ENCODE data around the gene STK17B.

Gene STK17B

DNA sequence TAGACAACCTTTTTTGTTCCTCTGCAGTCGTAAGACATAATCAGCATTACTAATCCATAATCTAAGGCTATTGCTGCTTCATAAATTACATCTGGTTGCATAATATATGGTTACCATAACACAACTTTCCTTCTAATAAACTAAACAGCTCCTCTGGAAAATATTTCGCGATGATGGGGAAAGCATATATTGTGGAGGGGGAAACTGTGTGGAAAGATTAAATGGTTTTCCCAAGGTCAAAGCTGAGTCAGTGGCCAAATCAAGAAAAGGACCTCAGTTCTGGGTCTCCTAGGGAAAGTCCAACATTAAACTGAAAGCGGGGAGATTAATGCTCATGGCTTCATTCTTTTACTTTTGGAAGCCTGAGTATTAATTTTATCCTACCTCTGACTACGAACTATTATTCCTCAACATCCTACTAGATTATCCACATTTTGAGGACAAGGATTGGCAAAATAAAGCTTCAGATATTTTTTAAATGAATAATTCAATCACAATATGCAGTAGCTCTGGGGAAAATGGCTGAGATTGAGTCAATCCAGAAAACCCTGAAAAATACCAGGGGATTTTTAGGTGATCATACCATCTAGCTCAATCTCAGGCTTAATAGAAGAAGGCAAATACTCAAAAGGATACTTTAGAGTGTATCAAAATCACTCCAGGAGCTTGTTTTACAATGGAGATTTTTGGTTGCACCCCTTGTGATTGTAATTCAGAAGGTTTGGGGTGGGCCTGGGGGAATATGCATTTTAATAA, 33.8 kb upstream of the STK17B start:
- WGBS (ENCODE audit: extremely low coverage, insufficient coverage, low lambda C conversion rate): no CpG with 5 or more reads among the region's 5 CpGs
- DNase-seq: no peak

DNA sequence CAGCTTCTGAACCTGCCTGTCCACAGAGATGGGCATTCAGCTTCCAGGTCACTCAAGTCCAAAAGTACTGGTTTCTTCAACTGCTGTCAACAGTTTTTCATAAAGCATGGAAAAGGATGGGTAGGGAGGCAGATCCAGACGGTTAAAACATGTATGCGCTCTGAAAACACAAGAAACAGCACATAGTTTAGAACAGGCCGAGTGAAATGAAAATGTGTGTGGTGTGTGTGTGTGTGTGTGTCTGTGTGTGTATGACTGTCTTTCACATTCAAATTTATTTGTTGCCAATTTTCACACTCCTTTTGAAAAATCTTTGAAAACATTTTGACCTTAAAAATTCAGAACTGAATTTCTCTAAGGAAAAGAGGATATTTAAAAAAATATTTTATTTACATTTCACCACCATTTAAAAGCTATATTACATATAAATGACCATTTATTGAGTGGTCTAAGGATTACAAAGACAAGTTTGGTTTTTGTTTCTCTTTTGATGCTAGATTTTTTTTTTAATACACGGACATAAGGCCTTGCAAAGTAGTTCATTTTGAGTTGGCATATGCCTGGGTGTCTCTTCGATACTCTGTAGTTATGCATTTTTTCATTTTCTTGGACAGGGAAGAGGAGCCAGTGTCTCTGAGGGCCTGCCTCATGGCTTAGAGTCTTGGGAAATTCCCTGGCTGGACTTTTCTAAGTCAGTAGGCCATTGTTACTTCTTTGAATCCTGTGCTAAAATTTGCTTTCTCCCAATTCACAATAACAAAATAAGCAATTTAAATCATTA, 30.0 kb upstream of the STK17B start:
- Histone ChIP-seq H3K4me3 (ENCODE audit: low read length) (no peak overlapping the region), H2BK15ac (replicated peaks; ENCODE audit: low read depth) (no peak overlapping the region), H4K5ac (ENCODE audit: low read length) (no peak overlapping the region), H3K27ac (ENCODE audit: low read depth, low read length) (no peak overlapping the region), H2BK120ac (ENCODE audit: low read depth, low read length) (no peak overlapping the region), H3K27me3 (ENCODE audit: insufficient read depth, low read length, poor library complexity) (no peaks in the 10 kb centered on the region), H3K4me2 (ENCODE audit: low read length) (no peak overlapping the region), H3K23ac (ENCODE audit: low read length) (no peak overlapping the region), H3K79me2 (ENCODE audit: control insufficient read depth, insufficient read depth, low read length) (no peaks in the 10 kb centered on the region), H3K79me1 (ENCODE audit: low read length) (no peaks in the 10 kb centered on the region), H3K56ac (ENCODE audit: low read length) (no peak overlapping the region), H3K4me1 (ENCODE audit: control insufficient read depth, low read depth, low read length) (no peaks in the 10 kb centered on the region), H3K4ac (ENCODE audit: low read depth, low read length) (no peak overlapping the region), H3K9ac (ENCODE audit: low read length) (no peak overlapping the region), H2BK5ac (ENCODE audit: low read length) (no peak overlapping the region), H2AK5ac (ENCODE audit: low read length) (no peak overlapping the region), H3K18ac (ENCODE audit: low read length) (no peak overlapping the region), H3K36me3 (ENCODE audit: control insufficient read depth, insufficient read depth, low read length) (no peaks in the 10 kb centered on the region), H4K8ac (ENCODE audit: low read depth, low read length) (no peak overlapping the region)
- no peak for DNase-seq
- WGBS (ENCODE audit: extremely low coverage, insufficient coverage, low lambda C conversion rate): no CpG with 5 or more reads among the region's 5 CpGs

More for the DNA sequence above, 33.8 kb upstream of the STK17B start:
- Histone ChIP-seq H4K8ac (ENCODE audit: low read depth, low read length) (no peak overlapping the region), H3K4me1 (ENCODE audit: control insufficient read depth, low read depth, low read length) (no peaks in the 10 kb centered on the region), H2BK120ac (ENCODE audit: low read depth, low read length) (no peak overlapping the region), H3K4me2 (ENCODE audit: low read length) (no peak overlapping the region), H3K4me3 (ENCODE audit: low read length) (no peak overlapping the region), H3K56ac (ENCODE audit: low read length) (no peak overlapping the region), H3K27me3 (ENCODE audit: insufficient read depth, low read length, poor library complexity) (no peaks in the 10 kb centered on the region), H3K79me2 (ENCODE audit: control insufficient read depth, insufficient read depth, low read length) (no peaks in the 10 kb centered on the region), H2BK5ac (ENCODE audit: low read length) (no peak overlapping the region), H2AK5ac (ENCODE audit: low read length) (no peak overlapping the region), H3K27ac (ENCODE audit: low read depth, low read length) (no peak overlapping the region), H4K5ac (ENCODE audit: low read length) (no peak overlapping the region), H3K9ac (ENCODE audit: low read length) (no peak overlapping the region), H3K18ac (ENCODE audit: low read length) (no peak overlapping the region), H3K23ac (ENCODE audit: low read length) (no peak overlapping the region), H3K36me3 (ENCODE audit: control insufficient read depth, insufficient read depth, low read length) (no peaks in the 10 kb centered on the region), H2BK15ac (replicated peaks; ENCODE audit: low read depth) (no peak overlapping the region), H3K4ac (ENCODE audit: low read depth, low read length) (no peak overlapping the region), H3K79me1 (ENCODE audit: low read length) (no peaks in the 10 kb centered on the region)

DNA sequence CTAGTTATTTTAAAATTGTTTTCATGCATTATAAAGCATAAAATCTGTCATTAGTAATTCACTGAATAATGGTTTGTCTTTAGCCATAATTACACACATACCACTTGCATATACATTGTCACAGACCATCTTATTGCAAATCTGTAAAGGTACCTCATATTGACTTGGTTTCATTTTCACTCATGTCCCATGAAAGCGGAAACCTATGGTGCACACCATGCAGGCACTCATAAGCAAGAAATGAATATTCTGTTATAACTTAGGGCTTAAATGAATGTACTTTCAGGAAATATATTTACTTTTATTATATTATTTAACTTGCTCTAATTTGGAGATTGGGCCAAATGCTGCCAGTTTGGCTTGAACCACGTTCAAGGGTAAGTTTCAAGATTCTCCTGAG, 29.2 kb upstream of the STK17B start:
- Histone ChIP-seq H3K4me2 (ENCODE audit: low read length) (no peak overlapping the region), H2BK15ac (replicated peaks; ENCODE audit: low read depth) (no peak overlapping the region), H3K36me3 (ENCODE audit: control insufficient read depth, insufficient read depth, low read length) (no peaks in the 10 kb centered on the region), H3K27me3 (ENCODE audit: insufficient read depth, low read length, poor library complexity) (no peaks in the 10 kb centered on the region), H3K23ac (ENCODE audit: low read length) (no peak overlapping the region), H3K56ac (ENCODE audit: low read length) (no peak overlapping the region), H3K9ac (ENCODE audit: low read length) (no peak overlapping the region), H3K79me2 (ENCODE audit: control insufficient read depth, insufficient read depth, low read length) (no peaks in the 10 kb centered on the region), H3K4me1 (ENCODE audit: control insufficient read depth, low read depth, low read length) (no peaks in the 10 kb centered on the region), H3K4ac (ENCODE audit: low read depth, low read length) (no peak overlapping the region), H3K79me1 (ENCODE audit: low read length) (no peaks in the 10 kb centered on the region), H4K8ac (ENCODE audit: low read depth, low read length) (no peak overlapping the region), H3K4me3 (ENCODE audit: low read length) (no peak overlapping the region), H2AK5ac (ENCODE audit: low read length) (no peak overlapping the region), H3K27ac (ENCODE audit: low read depth, low read length) (no peak overlapping the region), H3K18ac (ENCODE audit: low read length) (no peak overlapping the region), H2BK120ac (ENCODE audit: low read depth, low read length) (no peak overlapping the region), H4K5ac (ENCODE audit: low read length) (no peak overlapping the region), H2BK5ac (ENCODE audit: low read length) (no peak overlapping the region)
- DNase-seq: no peak
- no CpG with 5 or more reads among the region's 2 CpGs for WGBS (ENCODE audit: extremely low coverage, insufficient coverage, low lambda C conversion rate)

DNA sequence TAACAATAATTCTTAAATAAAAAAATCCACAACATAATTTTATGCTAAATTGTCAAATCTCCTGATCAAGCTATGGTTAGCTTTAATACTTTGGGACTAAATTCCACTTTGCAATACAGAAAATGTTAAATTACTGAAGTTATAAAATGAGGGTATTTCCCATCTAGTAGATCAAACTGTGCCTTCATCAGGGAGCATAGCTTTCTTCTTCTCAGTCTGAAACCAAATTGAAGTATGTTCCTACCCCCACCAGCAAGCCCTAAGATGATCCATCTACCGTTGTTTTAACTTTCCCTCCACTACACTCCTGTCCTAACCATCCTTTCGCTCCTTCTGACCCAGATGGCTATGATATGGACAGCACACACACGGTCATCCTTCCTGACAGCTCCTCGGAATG, 24.4 kb upstream of the STK17B start:
- WGBS (ENCODE audit: extremely low coverage, insufficient coverage, low lambda C conversion rate): no CpG with 5 or more reads among the region's 4 CpGs
- no peak overlapping the region for H3K18ac ChIP-seq (ENCODE audit: low read length)

DNA sequence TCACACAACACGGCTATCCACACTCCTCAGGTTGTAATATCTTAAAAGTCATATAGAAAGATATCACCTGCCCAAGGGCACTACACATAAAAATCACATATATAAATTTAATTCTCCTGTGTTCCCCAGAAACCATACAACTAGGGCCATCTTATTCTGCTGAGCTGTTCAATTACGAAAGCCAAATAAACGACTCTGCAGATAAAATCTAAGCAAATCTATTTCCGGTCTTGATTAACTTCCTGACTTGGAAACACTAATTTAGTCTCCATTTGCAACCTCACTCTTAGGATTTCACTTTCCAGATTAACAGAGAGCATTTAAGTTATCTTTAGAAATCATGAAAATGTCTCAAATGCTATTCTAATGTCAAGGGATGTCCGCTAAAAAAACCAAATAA, 23.9 kb upstream of the STK17B start:
- Histone ChIP-seq H3K4me1 (ENCODE audit: control insufficient read depth, low read depth, low read length) (no peaks in the 10 kb centered on the region), H3K23ac (ENCODE audit: low read length) (no peak overlapping the region), H4K8ac (ENCODE audit: low read depth, low read length) (no peak overlapping the region), H2BK5ac (ENCODE audit: low read length) (no peak overlapping the region), H3K27me3 (ENCODE audit: insufficient read depth, low read length, poor library complexity) (no peaks in the 10 kb centered on the region), H3K4me2 (ENCODE audit: low read length) (no peak overlapping the region), H2AK5ac (ENCODE audit: low read length) (no peak overlapping the region), H3K18ac (ENCODE audit: low read length) (no peak overlapping the region), H3K9ac (ENCODE audit: low read length) (no peak overlapping the region), H3K4ac (ENCODE audit: low read depth, low read length) (no peak overlapping the region), H4K5ac (ENCODE audit: low read length) (no peak overlapping the region), H3K79me2 (ENCODE audit: control insufficient read depth, insufficient read depth, low read length) (no peaks in the 10 kb centered on the region), H3K79me1 (ENCODE audit: low read length) (no peaks in the 10 kb centered on the region), H3K36me3 (ENCODE audit: control insufficient read depth, insufficient read depth, low read length) (no peaks in the 10 kb centered on the region), H2BK120ac (ENCODE audit: low read depth, low read length) (no peak overlapping the region), H3K56ac (ENCODE audit: low read length) (no peak overlapping the region), H3K27ac (ENCODE audit: low read depth, low read length) (no peak overlapping the region), H3K4me3 (ENCODE audit: low read length) (no peak overlapping the region), H2BK15ac (replicated peaks; ENCODE audit: low read depth) (no peak overlapping the region)
- DNase-seq: no peak
- WGBS (ENCODE audit: extremely low coverage, insufficient coverage, low lambda C conversion rate): no CpG with 5 or more reads among the region's 5 CpGs

More for the DNA sequence above, 24.4 kb upstream of the STK17B start:
- Histone ChIP-seq H2BK120ac (ENCODE audit: low read depth, low read length) (no peak overlapping the region), H3K4me2 (ENCODE audit: low read length) (no peak overlapping the region), H3K4ac (ENCODE audit: low read depth, low read length) (no peak overlapping the region), H3K23ac (ENCODE audit: low read length) (no peak overlapping the region), H4K8ac (ENCODE audit: low read depth, low read length) (no peak overlapping the region), H3K56ac (ENCODE audit: low read length) (no peak overlapping the region), H3K4me1 (ENCODE audit: control insufficient read depth, low read depth, low read length) (no peaks in the 10 kb centered on the region), H2BK15ac (replicated peaks; ENCODE audit: low read depth) (no peak overlapping the region), H2BK5ac (ENCODE audit: low read length) (no peak overlapping the region), H3K9ac (ENCODE audit: low read length) (no peak overlapping the region), H3K79me2 (ENCODE audit: control insufficient read depth, insufficient read depth, low read length) (no peaks in the 10 kb centered on the region), H4K5ac (ENCODE audit: low read length) (no peak overlapping the region), H3K27me3 (ENCODE audit: insufficient read depth, low read length, poor library complexity) (no peaks in the 10 kb centered on the region), H3K4me3 (ENCODE audit: low read length) (no peak overlapping the region), H3K79me1 (ENCODE audit: low read length) (no peaks in the 10 kb centered on the region), H3K27ac (ENCODE audit: low read depth, low read length) (no peak overlapping the region), H2AK5ac (ENCODE audit: low read length) (no peak overlapping the region), H3K36me3 (ENCODE audit: control insufficient read depth, insufficient read depth, low read length) (no peaks in the 10 kb centered on the region)
- no peak for DNase-seq

All from mesendoderm (in vitro differentiated cells).